SK-N-SH (cell line): ENCODE data around the gene ATP1A1. TPM values are rescaled to one million over a fixed set of nuclear protein-coding genes. Genes with fewer than 3 reads are reported as not detected.

Source experiments
- CTCF ChIA-PET: fragments of 300-600, 350-600 bp; formaldehyde crosslinking; extraction: SDS; loops from one replicate; lab custom pipeline; 2021; lab: Yijun Ruan, JAX
- POLR2A ChIA-PET: fragments of 350-600 bp; sonication (Branson Sonifier 250); formaldehyde crosslinking; extraction: SDS; loops from one replicate; lab custom pipeline; 2020; ENCODE audit warnings: antibody characterized with exemption, inconsistent platforms; lab: Yijun Ruan, JAX
- DNase-seq: peaks from one replicate; pipeline ENCODE4 v3.0.0; 2012
- H2AFZ ChIP-seq: fragments of 200-600 bp; sonication (generic); 2 replicates; pipeline ENCODE4 v1.8.1; 2016; ENCODE audit warnings: antibody characterized with exemption, mild to moderate bottlenecking, low read depth
- H3F3A ChIP-seq: fragments of 200-600 bp; sonication (generic); replicated peaks from 2 replicates; pipeline ENCODE3; 2016; ENCODE audit warnings: antibody characterized with exemption, mild to moderate bottlenecking; ENCODE audit not compliant: insufficient read depth
- H3K27ac ChIP-seq, 2 experiments: fragments of 200-500 bp in 1 of 2; fragments of 200-600 bp in 1 of 2; sonication (Bioruptor generic) in 1 of 2; sonication (generic), shearing (Covaris generic) in 1 of 2; 2 replicates each; pipeline versions ENCODE4 v1.5.1 to v1.6.1; 2014 to 2016; ENCODE audit warnings: low read depth in 2 of 2, inconsistent platforms in 1 of 2, low read length in 1 of 2, mild to moderate bottlenecking in 1 of 2, mixed read lengths in 1 of 2
- H3K27me3 ChIP-seq: fragments of 200-600 bp; sonication (generic), shearing (Covaris generic); 2 replicates; pipeline ENCODE4 v1.6.1; 2016; ENCODE audit warnings: mixed run types; ENCODE audit not compliant: insufficient read depth
- H3K36me3 ChIP-seq, 2 experiments: fragments of 200-500 bp in 1 of 2; fragments of 200-600 bp in 1 of 2; sonication (Bioruptor generic) in 1 of 2; sonication (generic) in 1 of 2; replicated peaks in 1 of 2; 2 replicates each; pipeline versions ENCODE3 to v1.5.1; 2014 to 2016; ENCODE audit warnings: low read length in 1 of 2, mild to moderate bottlenecking in 1 of 2; ENCODE audit not compliant: insufficient read depth in 2 of 2, control insufficient read depth in 1 of 2
- H3K4me1 ChIP-seq, 2 experiments: fragments of 200-500 bp in 1 of 2; fragments of 200-600 bp in 1 of 2; sonication (Bioruptor generic) in 1 of 2; sonication (generic), shearing (Covaris generic) in 1 of 2; 2 replicates each; pipeline versions ENCODE4 v1.5.1 to v1.6.1; 2014 to 2016; ENCODE audit warnings: low read depth in 1 of 2, low read length in 1 of 2, mixed run types in 1 of 2; ENCODE audit not compliant: insufficient read depth in 2 of 2, control insufficient read depth in 1 of 2
- H3K4me2 ChIP-seq: fragments of 200-600 bp; sonication (generic), shearing (Covaris generic); 2 replicates; pipeline ENCODE4 v1.6.1; 2017; ENCODE audit warnings: mixed run types
- H3K4me3 ChIP-seq, 2 experiments: fragments of 200-500 bp in 1 of 2; fragments of 200-600 bp in 1 of 2; sonication (Bioruptor generic) in 1 of 2; sonication (generic), shearing (Covaris generic) in 1 of 2; 2 replicates each; pipeline versions ENCODE4 v1.5.1 to v1.8.1; 2014 to 2016; ENCODE audit warnings: low read depth in 2 of 2, inconsistent platforms in 1 of 2, low read length in 1 of 2, mild to moderate bottlenecking in 1 of 2, mixed read lengths in 1 of 2, moderate library complexity in 1 of 2
- H3K79me2 ChIP-seq: fragments of 200-600 bp; sonication (generic); 2 replicates; pipeline ENCODE4 v1.8.1; 2017; ENCODE audit warnings: mild to moderate bottlenecking; ENCODE audit not compliant: insufficient read depth
- H3K9ac ChIP-seq: fragments of 200-600 bp; sonication (generic); 2 replicates; pipeline ENCODE4 v1.6.1; 2017; ENCODE audit warnings: mixed run types
- H3K9me2 ChIP-seq: fragments of 200-600 bp; sonication (generic); 2 replicates; pipeline ENCODE4 v1.6.1; 2017; ENCODE audit warnings: mixed run types
- H3K9me3 ChIP-seq: fragments of 200-600 bp; sonication (generic); 2 replicates; pipeline ENCODE4 v1.6.1; 2017; ENCODE audit warnings: mixed run types, mild to moderate bottlenecking, moderate library complexity
- H4K20me1 ChIP-seq: fragments of 200-600 bp; sonication (generic); 2 replicates; pipeline ENCODE4 v1.6.1; 2017; ENCODE audit warnings: mild to moderate bottlenecking, mixed run types; ENCODE audit not compliant: insufficient read depth
- CHD2 ChIP-seq: fragments of 150-350 bp; IDR thresholded peaks from 2 replicates; pipeline ENCODE4 v1.6.1; 2018; ENCODE audit warnings: low read length; ENCODE audit not compliant: partially characterized antibody
- EP300 ChIP-seq, 2 experiments: IDR thresholded peaks; 2 replicates each; pipeline versions ENCODE4 v1.4.0 to v1.6.1; 2012; ENCODE audit warnings: borderline replicate concordance in 1 of 2, low read depth in 1 of 2, low read length in 1 of 2
- EZH2phosphoT487 ChIP-seq: fragments of 200-600 bp; sonication (generic); IDR thresholded peaks from 2 replicates; pipeline ENCODE4 v1.6.1; 2017; ENCODE audit warnings: low read depth, mixed run types, mild to moderate bottlenecking, antibody characterized with exemption, moderate library complexity, borderline replicate concordance
- FOXM1 ChIP-seq: IDR thresholded peaks from 2 replicates; pipeline ENCODE4 v1.4.0; 2012; ENCODE audit warnings: low read depth, mild to moderate bottlenecking
- GABPA ChIP-seq: IDR thresholded peaks from 2 replicates; pipeline ENCODE4 v1.4.0; 2012; ENCODE audit warnings: low read depth, mild to moderate bottlenecking
- GATA2 ChIP-seq: sonication (generic); formaldehyde crosslinking; IDR thresholded peaks from 2 replicates; pipeline ENCODE4 v1.5.0; 2020; ENCODE audit warnings: mild to moderate bottlenecking, missing genetic modification reagents
- IRF3 ChIP-seq: fragments of 150-350 bp; IDR thresholded peaks from 2 replicates; pipeline ENCODE4 v1.6.1; 2016; ENCODE audit warnings: mild to moderate bottlenecking, low read depth, low read length
- JUND ChIP-seq: IDR thresholded peaks from 2 replicates; pipeline ENCODE4 v1.4.0; 2012
- MEF2A ChIP-seq: IDR thresholded peaks from 2 replicates; pipeline ENCODE4 v1.4.0; 2012; ENCODE audit warnings: low read depth, borderline replicate concordance
- MXI1 ChIP-seq: IDR thresholded peaks from 2 replicates; pipeline ENCODE4 v1.6.1; 2012; ENCODE audit warnings: mild to moderate bottlenecking, low read depth, low read length, improper control_type of control experiment
- NFIC ChIP-seq: IDR thresholded peaks from 2 replicates; pipeline ENCODE4 v1.4.0; 2012; ENCODE audit warnings: borderline replicate concordance
- NRF1 ChIP-seq: IDR thresholded peaks from 2 replicates; pipeline ENCODE4 v1.6.1; 2012; ENCODE audit warnings: low read depth, mild to moderate bottlenecking, low read length
- PBX3 ChIP-seq: IDR thresholded peaks from 2 replicates; pipeline ENCODE4; 2012
- RCOR1 ChIP-seq: fragments of 150-350 bp; IDR thresholded peaks from 2 replicates; pipeline ENCODE4 v1.6.1; 2017; ENCODE audit warnings: antibody characterized with exemption, low read length
- REST ChIP-seq: IDR thresholded peaks from 2 replicates; pipeline ENCODE4 v1.6.1; 2012; ENCODE audit warnings: mild to moderate bottlenecking, low read depth, low read length, moderate library complexity
- RFX5 ChIP-seq: IDR thresholded peaks from 2 replicates; pipeline ENCODE4 v1.6.1; 2012; ENCODE audit warnings: mild to moderate bottlenecking, improper control_type of control experiment, low read length
- SIN3A ChIP-seq: IDR thresholded peaks from 2 replicates; pipeline ENCODE4 v1.6.1; 2012; ENCODE audit warnings: low read depth, mild to moderate bottlenecking, low read length, moderate library complexity, borderline replicate concordance
- SMC3 ChIP-seq: IDR thresholded peaks from 2 replicates; pipeline ENCODE4 v1.6.1; 2012; ENCODE audit warnings: low read depth, low read length, improper control_type of control experiment
- TCF12 ChIP-seq: IDR thresholded peaks from 2 replicates; pipeline ENCODE4 v1.4.0; 2012
- USF2 ChIP-seq: fragments of 150-350 bp; IDR thresholded peaks from 2 replicates; pipeline ENCODE4 v1.6.1; 2017; ENCODE audit warnings: antibody characterized with exemption, low read length, low read depth, borderline replicate concordance
- WGBS: methylation state at CpG from one replicate; pipeline ENCODE4 v1.1.6; 2017; ENCODE audit warnings: low lambda C conversion rate; 5-methylcytosine and 5-hydroxymethylcytosine counted together
- polyA plus RNA-seq, 3 experiments: library from polyadenylated mRNA; depleted of rRNA; stranded (reverse); fragments of >200 nt; gene quantifications; 2 replicates each; pipeline ENCODE4 v1.2.3, GENCODE V29; 2012

ATP1A1 gene
- polyA plus RNA-seq, 1 of the 3 experiments (the other 2 are of a cell fraction): 233 TPM

GRCh38 chr1:116352349-116352813, 20.7 kb upstream of the ATP1A1 start:
- no peak overlapping the region for H3K27ac ChIP-seq
- no peaks in the 10 kb centered on the region for H4K20me1 ChIP-seq
- no peak overlapping the region for H3K4me3 ChIP-seq
- no peaks in the 10 kb centered on the region for H3K36me3 ChIP-seq
- 53% methylated on average over 3 of the region's 3 CpGs for WGBS
- H3K79me2 ChIP-seq: no peaks in the 10 kb centered on the region
- H2AFZ ChIP-seq: no peak overlapping the region
- no peak for DNase-seq
- CTCF ChIA-PET: interaction anchor here (1.4 kb wide), 1 partner anchor 133 kb away, joined by 3 read pairs; no protein-coding TSS in a partner anchor
- TF ChIP-seq EP300 (IDR thresholded peaks at IDR 0.05; ENCODE audit: borderline replicate concordance in 1 of 2, low read depth in 1 of 2, low read length in 1 of 2) (no peak), FOXM1 (no peak), PBX3 (no peak), JUND (no peak), NRF1 (no peak), TCF12 (no peak), REST (no peak), RFX5 (no peak), MEF2A (no peak), GABPA (no peak), MXI1 (no peak), GATA2 (CRISPR knock-in tag) (no peak), USF2 (no peak), RCOR1 (no peak), SMC3 (no peak), EZH2phosphoT487 (no peak), SIN3A (no peak), CHD2 (no peak), NFIC (no peak), IRF3 (no peak)
- H3K9me2 ChIP-seq: no peaks in the 10 kb centered on the region
- no peak overlapping the region for H3K4me2 ChIP-seq
- H3F3A ChIP-seq: no peaks in the 10 kb centered on the region
- H3K4me1 ChIP-seq: peaks cover 0 to 7% of the 10 kb centered on the region in 2 experiments; a peak in 1 of 4 replicates
- H3K27me3 ChIP-seq: no peaks in the 10 kb centered on the region
- H3K9me3 ChIP-seq: no peaks in the 10 kb centered on the region
- H3K9ac ChIP-seq: no peak overlapping the region
- POLR2A ChIA-PET: no interaction called here
